Cerebellar nuclear complex (tissue), 1 donor: Measurements from ENCODE around the gene FAM180A.
"Not testable (repeated sequence)": the region's sequence is repeated elsewhere in the genome, so short reads cannot be mapped to it uniquely, and the experiment has no call there.

Experiments used
- DNase-seq, 2 experiments: peaks; one replicate each; lab custom pipeline; 2025; lab: John Stamatoyannopoulos, UW

The FAM180A gene

DNA sequence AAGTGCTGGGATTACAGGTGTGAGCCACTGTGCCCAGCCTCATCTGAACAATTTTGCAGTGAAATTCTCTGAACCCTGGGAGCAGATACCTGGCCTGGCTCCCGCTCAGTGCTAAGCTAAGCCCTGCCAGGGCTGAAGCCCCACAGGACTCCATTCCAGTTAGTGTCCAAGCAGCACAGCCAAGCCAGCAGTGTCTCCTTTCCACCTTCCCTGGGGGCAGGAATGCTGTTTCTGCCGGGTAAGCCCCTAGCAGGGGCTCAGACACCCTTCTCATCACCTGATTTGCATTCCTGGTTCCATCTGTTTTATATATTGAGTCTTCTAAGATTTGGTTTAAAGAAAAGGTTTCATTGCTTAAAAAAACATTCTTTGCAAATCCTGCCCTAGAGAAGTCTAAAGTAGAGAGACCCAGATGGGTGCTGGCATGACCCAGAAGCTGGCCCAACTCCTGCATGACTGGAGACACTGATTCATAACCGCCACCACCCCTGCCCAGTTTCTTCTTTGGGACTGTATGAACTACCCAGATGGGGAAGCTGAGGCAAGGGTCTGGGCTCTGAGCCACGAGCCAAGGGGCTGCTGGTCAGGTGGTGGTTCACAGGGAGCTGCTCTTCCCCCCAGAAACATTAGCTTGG lies 34.7 kb downstream of the FAM180A start:
- DNase-seq, result no peak

GRCh38 chr7:135712796-135713195 lies 35.8 kb downstream of the FAM180A start:
- no peak for DNase-seq

DNA sequence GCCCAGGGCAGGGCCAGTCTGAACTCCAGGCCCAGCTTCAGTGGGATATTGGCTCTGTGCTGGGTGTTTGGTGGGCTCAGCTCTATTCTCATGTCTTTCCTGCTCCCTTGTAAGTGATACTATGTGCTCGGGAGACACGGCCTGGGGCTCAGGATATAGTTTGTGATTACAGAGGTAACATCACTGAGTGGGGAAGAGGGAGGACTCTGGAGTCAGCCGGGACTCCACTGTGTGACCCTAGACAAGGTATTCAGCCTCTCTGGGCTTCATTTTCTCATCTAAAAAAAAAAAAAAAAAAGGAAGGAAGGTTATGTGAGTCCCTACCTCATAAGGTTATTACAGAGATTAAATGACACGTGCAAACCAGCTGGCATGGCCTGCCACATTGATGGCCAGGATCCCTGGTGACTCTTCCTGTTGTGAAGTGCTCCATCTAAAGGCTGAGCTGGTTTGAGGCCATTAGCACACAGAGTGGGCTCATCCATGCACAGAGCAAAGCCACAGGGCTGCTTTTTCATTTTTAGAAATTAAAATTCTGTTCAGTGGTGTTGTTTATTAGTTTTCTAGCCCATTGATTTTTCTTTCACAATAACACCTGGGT lies 36.3 kb downstream of the FAM180A start:
- DNase-seq, result no peak

DNA sequence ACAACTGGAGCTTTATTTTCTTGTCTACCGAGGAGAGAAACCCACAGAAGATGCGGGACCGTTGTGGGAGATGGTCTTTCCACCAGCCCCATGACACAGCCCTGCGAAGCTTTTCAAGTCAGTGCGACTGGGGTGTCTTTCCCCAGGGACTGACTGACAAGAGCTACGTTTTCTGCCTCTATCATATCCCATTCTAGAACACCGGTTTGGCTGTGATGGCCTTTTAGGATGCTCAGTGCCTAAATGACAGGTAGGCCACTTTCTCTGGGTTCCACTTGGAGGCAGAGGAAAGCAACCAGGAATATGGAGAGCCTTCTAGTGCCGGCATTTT lies 37.5 kb downstream of the FAM180A start:
- no peak for DNase-seq

GRCh38 chr7:135710417-135711138 lies 38.0 kb downstream of the FAM180A start:
- DNase-seq, result no peak

DNA sequence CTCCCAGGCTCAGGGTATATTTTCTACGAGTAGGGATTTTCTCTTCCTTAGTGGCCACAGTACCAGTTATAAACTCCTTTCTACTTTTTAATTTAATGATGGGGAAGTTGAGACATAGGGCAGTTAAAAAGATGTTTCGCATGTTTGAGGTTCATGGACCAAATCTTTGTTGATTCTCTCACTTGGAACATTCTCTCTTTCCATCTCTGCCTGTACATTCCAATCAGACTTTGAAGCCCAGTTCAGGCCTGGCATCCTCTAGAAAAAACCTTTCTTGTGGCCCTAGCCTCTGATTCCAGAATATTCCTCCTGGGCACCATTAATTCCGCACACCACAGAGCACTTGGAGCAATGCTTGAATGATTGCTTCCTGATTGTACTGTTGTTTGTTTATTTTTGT lies 39.1 kb downstream of the FAM180A start:
- no peak for DNase-seq

- no peak for DNase-seq
Observed at GRCh38 chr7:135708041-135708440, 40.6 kb downstream of the FAM180A start.

DNA sequence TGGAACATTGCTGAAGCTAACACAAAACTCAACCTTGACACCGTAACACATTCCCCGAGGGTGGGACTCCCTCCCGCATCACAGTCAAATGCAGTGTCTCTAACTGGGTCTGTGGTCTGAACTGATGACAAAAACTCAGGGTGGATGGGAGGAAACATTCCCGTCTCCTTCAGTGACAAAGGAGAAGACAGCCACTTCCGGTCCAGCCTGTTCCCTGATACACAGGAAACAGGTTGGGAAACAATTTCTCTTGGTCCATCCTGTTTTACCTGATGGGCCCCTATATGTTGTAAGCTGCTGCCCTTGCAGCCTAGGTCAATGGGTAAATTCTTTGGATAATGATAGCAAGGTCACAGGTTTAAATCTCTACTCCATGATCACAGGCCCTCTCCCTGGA lies 41.0 kb downstream of the FAM180A start:
- DNase-seq, result no peak

GRCh38 chr7:135706858-135707569 lies 41.6 kb downstream of the FAM180A start:
- no peak for DNase-seq

DNA sequence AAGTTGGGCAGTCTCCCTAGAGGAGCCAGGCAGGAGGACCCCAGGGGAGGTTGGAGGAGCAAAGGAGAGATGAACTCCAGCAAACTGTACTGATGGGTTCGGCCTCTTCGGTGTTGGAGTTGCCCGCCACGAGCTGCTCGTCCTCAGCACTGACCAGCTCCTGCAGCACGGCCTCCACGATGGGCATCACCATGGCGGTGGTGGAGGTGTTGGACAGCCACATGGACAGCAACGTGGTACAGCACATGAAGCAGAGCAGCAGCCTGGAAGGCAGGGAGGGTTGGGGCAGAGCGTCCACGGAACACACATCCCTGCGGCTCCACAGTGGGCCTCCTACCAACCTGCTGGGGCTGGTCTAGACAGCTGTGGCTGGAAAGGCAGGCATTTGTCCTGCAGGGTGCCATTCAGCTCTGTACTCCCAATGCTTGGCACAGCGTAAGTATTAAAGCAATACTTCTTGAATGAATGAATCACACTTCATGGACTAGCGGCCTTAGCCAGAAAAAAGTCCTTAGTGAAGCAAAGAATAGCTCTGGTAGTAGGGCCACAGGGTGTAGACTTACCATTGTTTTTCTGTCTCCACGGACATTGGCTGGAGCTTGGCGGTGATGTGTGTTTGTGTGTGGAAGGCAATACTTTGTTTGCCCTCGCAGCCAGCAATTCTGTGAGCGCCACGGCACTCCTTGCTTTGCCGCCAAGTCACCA lies 42.4 kb downstream of the FAM180A start:
- no peak for DNase-seq

DNA sequence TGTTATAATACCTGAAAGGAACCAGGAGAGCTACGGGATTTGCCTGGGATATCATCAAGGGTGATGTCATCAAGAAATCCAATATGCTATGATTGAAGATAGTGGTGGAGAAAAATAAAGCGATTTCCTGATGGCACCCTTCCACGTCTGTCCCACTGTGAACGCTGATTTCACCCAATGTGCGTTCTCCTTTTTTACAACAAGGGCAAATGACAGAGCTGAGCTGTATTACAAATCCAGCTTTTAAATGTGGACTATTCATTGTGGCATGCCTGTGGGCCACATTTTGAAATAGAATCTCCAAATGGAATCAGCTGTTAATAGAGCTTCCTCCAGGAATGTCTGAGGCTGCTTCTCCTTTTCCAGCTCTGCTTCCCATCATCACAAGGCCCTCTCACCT lies 43.9 kb downstream of the FAM180A start:
- DNase-seq, result no peak

DNA sequence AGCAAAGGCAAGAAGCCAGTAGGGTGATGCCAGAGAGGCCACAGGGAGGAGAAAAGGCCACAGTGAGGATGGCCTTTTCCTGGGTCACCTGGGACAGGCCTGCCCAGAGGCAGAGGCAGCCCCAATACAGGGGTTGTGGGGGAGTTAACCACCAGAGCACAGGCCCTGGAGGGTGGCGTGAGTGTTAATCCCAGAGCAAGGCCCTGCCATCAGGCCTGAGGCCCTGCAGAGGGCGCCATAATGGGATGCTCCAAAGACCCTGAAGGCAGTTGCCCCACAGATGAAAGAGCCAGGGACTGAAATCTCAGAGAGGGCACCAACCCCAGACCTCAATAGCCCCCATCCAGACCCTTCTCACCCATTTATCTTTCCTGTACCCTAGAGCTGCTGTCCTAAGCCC lies 44.5 kb downstream of the FAM180A start:
- DNase-seq, result no peak

DNA sequence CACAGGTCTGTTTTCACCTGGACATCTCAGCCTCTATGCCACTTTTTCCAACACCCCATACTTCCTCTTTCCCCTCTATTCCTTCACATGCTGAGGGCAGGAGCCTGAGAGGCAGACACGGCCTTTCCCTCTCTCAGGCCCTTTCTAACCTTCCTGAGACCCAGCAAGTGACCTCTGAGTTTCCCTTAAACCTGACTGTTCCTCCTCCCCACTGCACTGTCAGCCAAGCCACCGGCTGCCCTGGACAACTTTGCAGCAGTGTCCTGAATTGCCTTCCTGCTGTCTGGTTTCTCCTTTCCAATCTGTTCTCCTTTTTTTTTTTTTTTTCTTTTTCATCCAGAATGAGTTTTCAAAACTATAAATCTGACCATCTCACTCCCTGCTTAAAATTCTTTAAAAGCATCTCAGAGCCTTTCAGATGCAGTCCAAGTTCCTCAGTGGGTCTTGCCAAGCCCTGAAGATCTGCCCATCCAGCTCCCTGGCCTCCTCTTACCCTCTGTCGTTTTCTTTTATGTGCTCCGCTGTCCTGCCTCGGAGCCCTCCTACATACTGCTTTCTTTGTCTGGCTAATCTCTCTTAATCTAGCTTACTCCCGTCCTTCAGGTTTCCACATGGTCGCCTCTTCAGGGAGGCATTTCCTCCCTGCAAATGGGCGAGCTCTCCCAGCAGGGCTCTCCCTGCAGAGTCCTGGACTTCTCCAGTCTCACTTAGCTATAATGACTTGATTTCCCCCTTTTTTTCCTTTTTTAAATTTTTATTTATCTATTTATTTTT lies 51.1 kb downstream of the FAM180A start:
- DNase-seq, result no peak

GRCh38 chr7:135693558-135693957 lies 55.1 kb downstream of the FAM180A start:
- no peak for DNase-seq

DNA sequence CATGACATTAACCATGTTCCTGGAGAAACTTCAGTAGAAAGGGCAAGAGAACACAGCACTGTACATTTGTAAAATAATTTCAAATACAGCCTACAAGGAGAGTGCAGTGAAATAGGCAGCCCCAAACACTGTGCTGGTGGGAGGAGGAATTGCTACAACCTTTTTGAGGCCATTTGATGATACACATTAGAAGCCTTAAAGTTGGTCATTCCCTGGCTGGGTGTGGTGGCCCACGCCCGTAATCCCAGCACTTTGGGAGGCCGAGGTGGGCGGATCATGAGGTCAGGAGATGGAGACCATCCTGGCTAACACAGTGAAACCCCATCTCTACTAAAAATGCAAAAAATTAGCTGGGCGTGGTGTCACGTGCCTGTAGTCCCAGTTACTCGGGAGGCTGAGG lies 56.0 kb downstream of the FAM180A start:
- not testable (repeated sequence) for DNase-seq

GRCh38 chr7:135692055-135692454 lies 56.6 kb downstream of the FAM180A start:
- no peak for DNase-seq

DNA sequence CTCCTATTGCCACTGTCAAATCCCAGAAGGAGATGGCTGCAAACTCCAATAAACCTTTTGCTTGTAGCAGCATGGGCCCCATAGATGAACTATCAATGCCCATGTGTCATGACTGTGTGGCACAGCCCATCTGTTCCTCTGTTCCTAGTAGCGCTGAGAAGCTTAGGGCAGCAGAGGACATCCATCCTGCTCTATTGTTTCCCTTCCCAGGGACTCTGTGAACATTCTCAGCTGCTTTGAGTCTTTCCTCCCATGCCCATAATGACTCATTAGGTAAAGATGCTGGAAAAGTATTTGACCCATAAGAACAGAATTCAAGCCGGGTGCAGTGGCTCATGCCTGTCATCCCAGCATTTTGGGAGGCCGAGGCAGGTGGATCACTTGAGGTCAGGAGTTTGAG lies 58.0 kb downstream of the FAM180A start:
- DNase-seq, result no peak

GRCh38 chr7:135687466-135687865 lies 61.1 kb downstream of the FAM180A start:
- no peak for DNase-seq

- DNase-seq, result no peak
Observed at GRCh38 chr7:135685306-135686084, 63.1 kb downstream of the FAM180A start.

DNA sequence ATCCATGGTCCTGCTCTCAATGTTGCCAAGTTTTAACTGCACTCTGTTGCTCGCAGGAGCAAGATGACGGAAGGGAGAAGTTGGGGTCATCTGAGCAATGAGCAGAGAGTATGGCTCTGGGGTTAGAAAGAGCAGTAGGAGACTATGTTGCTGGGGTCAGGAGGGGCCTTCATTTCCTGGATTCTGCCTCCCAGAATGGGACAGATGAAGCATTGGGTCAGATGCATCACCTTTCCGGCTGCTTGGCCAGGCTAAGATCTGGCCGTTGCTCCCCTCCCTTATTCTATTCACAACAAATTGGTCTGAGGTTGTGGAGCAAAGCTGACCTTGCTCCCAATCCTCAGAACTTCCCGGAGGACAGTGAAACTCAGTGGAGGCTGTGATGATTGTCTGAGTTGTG lies 63.9 kb downstream of the FAM180A start:
- no peak for DNase-seq

DNA sequence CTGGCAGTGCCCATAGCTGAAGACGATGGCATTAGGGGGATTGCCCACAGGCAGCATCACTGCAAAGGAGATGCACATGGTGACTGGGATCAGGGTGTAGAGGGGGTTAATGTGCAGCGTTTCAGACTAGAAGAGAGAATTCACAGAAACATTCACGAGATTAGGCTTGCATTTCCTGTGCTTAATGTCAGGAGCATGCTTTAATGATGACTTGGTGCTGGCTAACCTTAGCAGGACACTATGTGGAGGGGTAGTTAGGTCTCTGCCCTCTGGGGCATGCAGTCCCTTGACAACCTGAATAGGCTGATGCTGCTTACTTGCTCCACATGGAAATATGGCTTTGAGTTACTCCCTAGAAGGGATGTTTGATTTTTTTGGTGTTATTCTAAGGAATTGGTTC lies 64.5 kb downstream of the FAM180A start:
- no peak for DNase-seq
